Neutrophil (primary cell): ENCODE data around the gene URB1.
"Not testable (repeated sequence)": the region's sequence is repeated elsewhere in the genome, so short reads cannot be mapped to it uniquely, and the experiment has no call there.

Experiments used
- H3K27ac ChIP-seq: fragments of 200-600 bp; sonication (generic); 2 replicates; pipeline ENCODE4 v1.5.1; 2016; ENCODE audit warnings: mild to moderate bottlenecking, moderate library complexity
- H3K27me3 ChIP-seq: fragments of 200-600 bp; sonication (generic); 2 replicates; pipeline ENCODE4 v1.6.0; 2016; ENCODE audit warnings: mild to moderate bottlenecking
- H3K36me3 ChIP-seq: fragments of 200-600 bp; sonication (generic); 2 replicates; pipeline ENCODE4 v1.5.1; 2017
- H3K4me1 ChIP-seq, 2 experiments: fragments of 200-600 bp in 1 of 2; sonication (generic) in 1 of 2; 1 replicate in 1 of 2; 2 replicates in 1 of 2; pipeline versions ENCODE4 v1.5.1 to v1.6.1; 2013 to 2016; ENCODE audit warnings: low read depth in 1 of 2, low read length in 1 of 2, mild to moderate bottlenecking in 1 of 2, moderate library complexity in 1 of 2; ENCODE audit not compliant: control insufficient read depth in 1 of 2, insufficient read depth in 1 of 2
- H3K4me3 ChIP-seq, 2 experiments: fragments of 200-600 bp in 1 of 2; sonication (generic) in 1 of 2; 1 replicate in 1 of 2; 2 replicates in 1 of 2; pipeline ENCODE4 v1.5.1; 2013 to 2016; ENCODE audit warnings: low read depth in 1 of 2, low read length in 1 of 2, mild to moderate bottlenecking in 1 of 2, moderate library complexity in 1 of 2
- H3K9me3 ChIP-seq: fragments of 200-600 bp; sonication (generic); 2 replicates; pipeline ENCODE4 v1.5.1; 2016
- TF ChIP-seq, protein P1 (sequence below): fragments of 200-600 bp; sonication (generic); IDR thresholded peaks from 2 replicates; pipeline ENCODE4 v1.5.1; 2016; ENCODE audit warnings: antibody characterized with exemption

Gene URB1, protein sequence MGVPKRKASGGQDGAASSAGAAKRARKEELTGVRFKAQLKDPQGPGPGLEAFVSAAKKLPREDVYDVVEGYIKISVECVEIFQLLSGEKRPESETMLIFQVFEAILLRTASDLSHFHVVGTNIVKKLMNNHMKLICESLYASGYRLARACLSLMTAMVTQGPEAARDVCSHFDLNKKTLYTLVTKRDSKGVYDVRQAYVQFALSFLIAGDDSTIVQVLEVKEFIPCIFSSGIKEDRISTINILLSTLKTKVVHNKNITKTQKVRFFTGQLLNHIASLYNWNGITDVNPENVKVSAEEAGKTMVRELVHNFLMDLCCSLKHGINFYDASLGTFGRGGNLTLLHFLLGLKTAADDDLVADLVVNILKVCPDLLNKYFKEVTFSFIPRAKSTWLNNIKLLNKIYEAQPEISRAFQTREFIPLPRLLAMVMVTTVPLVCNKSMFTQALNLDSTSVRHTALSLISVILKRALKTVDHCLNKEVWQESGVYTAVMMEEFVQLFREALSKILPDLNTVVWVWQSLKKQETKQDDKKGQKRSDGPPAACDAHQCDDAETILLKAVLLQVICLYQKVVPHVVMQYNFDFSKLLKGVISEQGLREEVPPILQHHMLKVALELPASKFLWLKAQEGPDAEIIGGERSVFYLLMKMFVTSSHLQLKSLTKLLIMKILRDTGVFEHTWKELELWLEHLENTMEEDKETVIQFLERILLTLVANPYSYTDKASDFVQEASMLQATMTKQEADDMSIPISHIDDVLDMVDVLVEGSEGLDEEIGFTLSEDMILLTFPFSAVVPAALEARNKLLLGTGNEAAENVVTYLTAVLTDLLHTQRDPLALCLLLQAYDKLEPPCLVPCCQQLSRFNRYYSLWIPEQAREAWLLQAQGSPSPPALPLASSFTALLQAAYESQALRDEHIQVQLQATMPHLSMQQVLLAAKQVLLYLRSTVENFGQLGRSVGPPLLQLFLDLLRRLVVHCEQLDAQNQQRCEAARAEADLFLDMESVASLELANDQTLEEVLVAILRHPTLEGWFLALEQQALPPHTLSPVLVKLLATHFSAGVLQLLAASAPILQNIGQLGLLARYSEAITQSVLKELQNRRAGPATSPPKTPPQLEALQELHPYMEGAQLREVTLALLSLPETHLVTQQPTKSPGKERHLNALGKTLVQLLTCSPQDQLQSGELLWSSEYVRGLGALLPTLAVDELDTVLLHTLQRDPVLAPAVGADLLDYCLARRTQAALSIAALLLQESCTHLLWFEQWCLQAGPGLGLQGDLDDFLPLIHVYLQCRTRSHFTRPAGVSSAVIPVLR (N-terminal part only)

DNA sequence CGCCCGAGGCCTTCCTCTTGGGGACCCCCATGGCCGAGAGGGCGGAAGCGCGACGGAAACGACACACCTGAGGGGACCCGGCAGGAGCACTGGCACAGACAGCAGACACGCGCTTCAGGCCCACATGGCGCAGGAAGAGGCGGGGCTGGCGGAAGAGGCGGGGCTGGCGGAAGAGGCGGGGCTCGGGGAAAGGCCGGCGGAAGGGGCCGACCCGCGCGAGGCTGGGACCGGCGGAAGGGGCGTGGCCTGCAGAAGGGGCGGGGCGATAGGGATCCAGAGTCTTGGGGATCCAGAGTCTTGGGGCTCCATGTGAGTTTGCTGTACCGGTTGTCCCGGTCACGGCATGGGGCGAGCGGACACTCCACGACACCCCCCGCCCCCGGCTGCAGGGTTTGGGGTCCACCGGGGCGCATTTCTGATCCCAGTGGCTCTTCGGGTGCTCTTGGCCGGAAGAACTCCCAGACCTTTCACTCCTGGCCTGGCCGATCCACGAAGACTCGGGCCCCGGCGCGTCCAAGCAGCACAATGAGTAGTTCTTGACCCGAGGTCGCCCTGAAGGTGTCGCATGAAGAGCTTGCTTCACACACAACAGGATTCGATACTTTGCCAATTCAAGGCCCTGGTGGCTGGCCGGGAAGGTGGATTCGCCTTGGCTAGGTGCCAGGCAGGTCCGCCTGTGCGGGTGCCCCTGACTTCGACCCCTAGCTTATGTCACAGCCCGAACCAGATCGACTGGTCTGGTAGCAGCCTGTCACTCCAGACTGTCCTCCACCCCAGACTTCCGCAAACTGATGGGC, at the start of gene URB1:
Gene URB1, minus strand, starts transcription at position 133 of the 797 bp plus-strand sequence. Its CDS starts 102 bp downstream, at position 31.
- H3K27me3 ChIP-seq = peaks cover 11% of the 10 kb centered on the region
- TF ChIP-seq, protein P1, sequence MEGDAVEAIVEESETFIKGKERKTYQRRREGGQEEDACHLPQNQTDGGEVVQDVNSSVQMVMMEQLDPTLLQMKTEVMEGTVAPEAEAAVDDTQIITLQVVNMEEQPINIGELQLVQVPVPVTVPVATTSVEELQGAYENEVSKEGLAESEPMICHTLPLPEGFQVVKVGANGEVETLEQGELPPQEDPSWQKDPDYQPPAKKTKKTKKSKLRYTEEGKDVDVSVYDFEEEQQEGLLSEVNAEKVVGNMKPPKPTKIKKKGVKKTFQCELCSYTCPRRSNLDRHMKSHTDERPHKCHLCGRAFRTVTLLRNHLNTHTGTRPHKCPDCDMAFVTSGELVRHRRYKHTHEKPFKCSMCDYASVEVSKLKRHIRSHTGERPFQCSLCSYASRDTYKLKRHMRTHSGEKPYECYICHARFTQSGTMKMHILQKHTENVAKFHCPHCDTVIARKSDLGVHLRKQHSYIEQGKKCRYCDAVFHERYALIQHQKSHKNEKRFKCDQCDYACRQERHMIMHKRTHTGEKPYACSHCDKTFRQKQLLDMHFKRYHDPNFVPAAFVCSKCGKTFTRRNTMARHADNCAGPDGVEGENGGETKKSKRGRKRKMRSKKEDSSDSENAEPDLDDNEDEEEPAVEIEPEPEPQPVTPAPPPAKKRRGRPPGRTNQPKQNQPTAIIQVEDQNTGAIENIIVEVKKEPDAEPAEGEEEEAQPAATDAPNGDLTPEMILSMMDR = no peak
- peaks cover 16% of the 10 kb centered on the region in 2 experiments for H3K4me1 ChIP-seq
- peak within 1 kb of the TSS; percentile 83 for H3K27ac ChIP-seq
- no peaks in the 10 kb centered on the region for H3K36me3 ChIP-seq
- H3K4me3 ChIP-seq = peak within 1 kb of the TSS; percentile 75 to 81
- no peaks in the 10 kb centered on the region for H3K9me3 ChIP-seq

DNA sequence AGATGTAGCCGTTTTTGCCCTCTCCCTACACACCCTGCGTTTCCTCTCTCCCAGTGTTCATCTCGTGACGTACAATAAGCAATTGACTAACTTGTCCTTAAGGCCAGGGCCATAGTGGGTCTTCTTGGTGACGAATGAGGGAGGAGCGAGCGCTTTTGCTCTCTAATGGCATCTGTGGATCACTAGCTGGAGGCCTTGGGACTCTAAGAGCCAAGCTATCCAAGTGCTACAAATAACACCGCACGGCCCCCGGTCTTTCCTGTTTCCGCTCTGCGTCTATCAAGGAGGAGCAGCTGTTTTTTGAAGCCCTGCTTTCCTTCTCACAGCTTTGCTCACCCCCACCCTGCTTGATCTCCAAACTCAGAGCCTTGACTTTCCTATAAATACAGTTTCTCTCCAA, 44.9 kb upstream of the URB1 start:
- Histone ChIP-seq H3K4me3 (no peak overlapping the region), H3K27me3 (peaks cover 9% of the 10 kb centered on the region), H3K36me3 (no peaks in the 10 kb centered on the region), H3K4me1 (no peaks in the 10 kb centered on the region), H3K27ac (no peak overlapping the region), H3K9me3 (no peaks in the 10 kb centered on the region)
- TF ChIP-seq, protein P1 = no peak

DNA sequence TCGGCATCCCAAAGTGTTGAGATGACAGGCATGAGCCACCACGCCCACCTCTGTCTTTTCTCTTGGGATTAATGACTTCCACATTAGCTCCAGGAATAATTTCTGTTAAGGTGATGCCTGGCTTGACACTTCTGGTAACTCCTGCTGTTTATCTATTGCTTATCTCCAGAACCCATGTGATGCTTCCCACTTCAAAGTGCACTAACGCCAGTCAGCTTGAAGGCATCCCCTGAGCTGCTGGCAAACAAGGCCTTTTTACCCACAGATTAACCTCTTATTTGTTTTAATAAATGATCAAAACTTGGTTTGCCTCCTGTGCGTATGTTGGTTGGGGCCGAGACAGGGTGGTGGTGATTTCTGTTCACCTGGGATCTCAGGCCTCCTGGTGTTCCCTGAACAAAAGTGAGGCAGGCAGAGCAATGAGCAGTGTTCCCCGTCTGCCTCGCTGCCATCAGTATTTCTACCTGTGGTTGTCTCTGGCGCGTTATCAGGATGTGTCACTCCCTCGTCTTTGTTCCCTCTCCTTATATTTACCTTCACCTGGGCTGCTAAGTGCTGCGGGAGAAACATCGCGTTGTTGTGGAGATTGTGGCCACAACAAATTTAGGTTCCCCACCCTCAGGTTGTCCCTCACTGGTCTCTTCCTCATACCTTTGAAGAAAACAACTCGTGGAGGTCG, 40.3 kb upstream of the URB1 start:
- H3K4me3 ChIP-seq, H3K27ac ChIP-seq, H3K9me3 ChIP-seq, H3K4me1 ChIP-seq, H3K36me3 ChIP-seq, H3K27me3 ChIP-seq: not testable (repeated sequence)

DNA sequence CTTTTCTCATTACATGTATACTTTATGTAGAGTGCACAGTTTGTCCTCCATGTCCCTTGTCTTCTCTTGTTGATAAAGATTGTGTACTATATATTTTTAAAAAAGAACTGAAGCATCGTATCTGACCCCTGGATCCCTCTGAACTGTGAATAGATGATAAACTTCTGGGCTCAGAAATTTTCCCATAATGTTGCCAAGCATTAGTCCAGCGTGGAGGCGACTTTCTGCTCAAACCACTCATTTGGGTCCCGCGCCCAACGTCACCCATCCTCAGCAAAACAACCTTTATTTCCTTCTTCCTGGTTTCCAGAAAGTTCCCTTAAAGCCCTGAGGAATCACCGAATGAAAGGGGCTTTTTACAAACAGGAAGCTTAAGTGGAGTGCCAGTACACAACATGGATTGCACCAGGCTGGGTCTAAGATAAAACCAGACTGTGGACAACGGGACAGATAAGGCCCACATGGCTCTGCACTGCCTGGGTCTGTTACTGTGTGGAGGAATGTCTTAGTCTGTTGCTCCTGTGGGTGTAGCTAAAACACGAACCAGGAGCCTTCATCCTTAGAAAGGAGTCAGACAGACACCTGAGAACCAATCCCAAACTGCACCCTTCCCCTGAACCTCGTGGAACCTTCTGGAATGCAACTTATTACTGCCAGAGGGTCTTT, 35.3 kb upstream of the URB1 start:
- H3K27ac ChIP-seq = no peak overlapping the region
- no peaks in the 10 kb centered on the region for H3K9me3 ChIP-seq
- no peaks in the 10 kb centered on the region for H3K4me1 ChIP-seq
- TF ChIP-seq, protein P1 = no peak
- H3K36me3 ChIP-seq = no peaks in the 10 kb centered on the region
- no peaks in the 10 kb centered on the region for H3K27me3 ChIP-seq
- H3K4me3 ChIP-seq = no peak overlapping the region

DNA sequence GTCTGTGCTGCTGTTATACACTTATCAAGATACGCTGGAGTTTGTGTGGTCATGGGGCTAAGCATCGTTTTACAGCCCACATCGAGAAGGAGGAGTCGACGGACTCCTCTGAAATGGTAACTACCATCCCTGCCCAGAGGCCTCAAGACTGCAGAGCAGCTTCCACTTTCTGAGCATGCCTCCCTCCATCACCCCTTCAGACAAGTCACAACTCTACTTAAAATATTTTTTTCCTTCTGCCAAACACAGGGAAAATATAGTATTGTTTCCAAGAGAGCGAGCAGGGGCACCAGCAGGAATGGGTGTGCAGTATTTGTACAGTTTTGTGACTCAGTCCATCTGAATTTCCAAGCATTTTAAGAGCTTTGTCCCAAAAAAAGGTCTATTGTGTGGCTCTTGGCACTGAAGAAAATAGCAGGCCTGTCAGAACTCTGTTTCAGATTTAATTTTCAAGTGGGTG, 33.8 kb upstream of the URB1 start:
- H3K36me3 ChIP-seq = no peaks in the 10 kb centered on the region
- no peak overlapping the region for H3K27ac ChIP-seq
- H3K9me3 ChIP-seq = no peaks in the 10 kb centered on the region
- H3K4me3 ChIP-seq = no peak overlapping the region
- TF ChIP-seq, protein P1 = no peak
- H3K27me3 ChIP-seq = no peaks in the 10 kb centered on the region
- no peaks in the 10 kb centered on the region for H3K4me1 ChIP-seq
